GM12878 (cell line): Measurements from ENCODE around the gene FOS. TPM values are rescaled to one million over a fixed set of nuclear protein-coding genes. Genes with fewer than 3 reads are reported as not detected.

Experiments used
- BCL11A ChIP-seq: IDR thresholded peaks from 2 replicates; pipeline ENCODE4 v1.6.1; 2011; ENCODE audit warnings: low read depth, low read length
- ESRRA ChIP-seq: IDR thresholded peaks from 2 replicates; pipeline ENCODE4 v1.6.1; 2012; ENCODE audit warnings: mild to moderate bottlenecking, low read length, improper control_type of control experiment
- FOXK2 ChIP-seq: fragments of 450-650 bp; IDR thresholded peaks from 2 replicates; pipeline ENCODE4 v1.6.1; 2017; ENCODE audit warnings: mild to moderate bottlenecking, moderate library complexity
- HCFC1 ChIP-seq: fragments of 150-350 bp; IDR thresholded peaks from 2 replicates; pipeline ENCODE4 v1.6.1; 2014; ENCODE audit warnings: low read length
- IKZF1 ChIP-seq: fragments of 450-650 bp; conservative IDR thresholded peaks from 2 replicates; pipeline ENCODE4 v1.6.1; 2017; ENCODE audit warnings: antibody characterized with exemption, mild to moderate bottlenecking
- MEF2A ChIP-seq: IDR thresholded peaks from 2 replicates; pipeline ENCODE4 v1.6.1; 2011; ENCODE audit warnings: low read depth, mild to moderate bottlenecking, low read length, moderate library complexity; ENCODE audit not compliant: insufficient read depth
- MXI1 ChIP-seq: fragments of 150-350 bp; IDR thresholded peaks from 2 replicates; pipeline ENCODE4 v1.6.1; 2011; ENCODE audit warnings: low read depth, mild to moderate bottlenecking, inconsistent platforms, low read length, improper control_type of control experiment
- RCOR1 ChIP-seq: conservative IDR thresholded peaks from 2 replicates; pipeline ENCODE4 v1.6.1; 2012; ENCODE audit warnings: low read depth, low read length, improper control_type of control experiment
- SMAD1 ChIP-seq: fragments of 450-650 bp; IDR thresholded peaks from 2 replicates; pipeline ENCODE4 v1.6.1; 2018; ENCODE audit warnings: mild to moderate bottlenecking, low read depth; ENCODE audit not compliant: partially characterized antibody
- SMC3 ChIP-seq: IDR thresholded peaks from 2 replicates; pipeline ENCODE4 v1.6.1; 2011; ENCODE audit warnings: low read length, improper control_type of control experiment, borderline replicate concordance
- SUZ12 ChIP-seq: fragments of 200-600 bp; sonication (generic); IDR thresholded peaks from one replicate; pipeline ENCODE4 v1.6.1; 2018; ENCODE audit warnings: antibody characterized with exemption, mild to moderate bottlenecking; ENCODE audit not compliant: unreplicated experiment
- TAF1 ChIP-seq: IDR thresholded peaks from 2 replicates; pipeline ENCODE4 v1.6.1; 2011; ENCODE audit warnings: mild to moderate bottlenecking, low read depth, low read length, borderline replicate concordance
- TCF3 ChIP-seq: IDR thresholded peaks from 2 replicates; pipeline ENCODE4 v1.6.1; 2012; ENCODE audit warnings: low read depth, mild to moderate bottlenecking, low read length, borderline replicate concordance; ENCODE audit not compliant: insufficient read depth
- TCF7 ChIP-seq: IDR thresholded peaks from 2 replicates; pipeline ENCODE4 v1.6.1; 2014; ENCODE audit warnings: antibody characterized with exemption, borderline replicate concordance
- YY1 ChIP-seq: IDR thresholded peaks from 2 replicates; pipeline ENCODE4 v1.6.1; 2011; ENCODE audit warnings: low read depth, mild to moderate bottlenecking, low read length
- ZNF217 ChIP-seq: fragments of 450-650 bp; IDR thresholded peaks from 2 replicates; pipeline ENCODE4 v1.6.1; 2017; ENCODE audit warnings: antibody characterized with exemption, mild to moderate bottlenecking
- ZNF592 ChIP-seq: fragments of 450-650 bp; IDR thresholded peaks from 2 replicates; pipeline ENCODE4 v1.6.1; 2017; ENCODE audit warnings: mild to moderate bottlenecking, moderate library complexity
- polyA plus RNA-seq, 11 experiments: library from polyadenylated mRNA; depleted of rRNA in 4 of 11; unstranded in 6 of 11; stranded (reverse) in 5 of 11; fragments of >200 nt; fragmentation: Nextera tagmentation in 4 of 11; fragmentation: Illumina TruSeq in 1 of 11; extraction: Ambion mirVana in 4 of 11; extraction: Trizol in 1 of 11; gene quantifications; 1 replicate in 1 of 11; 2 replicates in 10 of 11; pipeline versions ENCODE4 v1.2.1 to v1.2.3, GENCODE V29; 2011 to 2016; ENCODE audit warnings: inconsistent platforms in 2 of 11, missing spikeins in 2 of 11, low read depth in 1 of 11
- total RNA-seq, 4 experiments: library from RNA; depleted of rRNA in 3 of 4; stranded (reverse); fragments of >200 nt in 3 of 4; fragmentation: Illumina TruSeq in 1 of 4; extraction: Trizol in 1 of 4; gene quantifications; 2 replicates each; pipeline versions ENCODE4 v1.2.1 to v1.2.3, GENCODE V29; 2013 to 2021
- TF ChIP-seq, protein P1 (sequence below): fragments of 450-650 bp; IDR thresholded peaks from 2 replicates; pipeline ENCODE4 v1.6.1; 2017; ENCODE audit warnings: antibody characterized with exemption, mild to moderate bottlenecking, moderate library complexity
- TF ChIP-seq, protein P2 (sequence below): fragments of 450-650 bp; formaldehyde crosslinking; IDR thresholded peaks from 2 replicates; pipeline ENCODE4 v1.4.0; 2022; ENCODE audit warnings: mild to moderate bottlenecking, moderate library complexity
- TF ChIP-seq, protein P3 (sequence below): fragments of 450-650 bp; IDR thresholded peaks from 2 replicates; pipeline ENCODE4 v1.6.1; 2017; ENCODE audit warnings: borderline replicate concordance

Gene FOS
- total and polyA plus RNA-seq, 10 of the 15 experiments (the other 5 are each of a cell fraction or from before 2014, with no cell fraction given), result 0.02 to 0.95 (median 0.38) TPM

GRCh38 chr14:75230140-75230792 lies 48.4 kb upstream of the FOS start (continued):
- TF ChIP-seq FOXK2, result no peak
- TF ChIP-seq TCF3, result no peak
- TF ChIP-seq TCF7, result no peak
- TF ChIP-seq, protein P1, sequence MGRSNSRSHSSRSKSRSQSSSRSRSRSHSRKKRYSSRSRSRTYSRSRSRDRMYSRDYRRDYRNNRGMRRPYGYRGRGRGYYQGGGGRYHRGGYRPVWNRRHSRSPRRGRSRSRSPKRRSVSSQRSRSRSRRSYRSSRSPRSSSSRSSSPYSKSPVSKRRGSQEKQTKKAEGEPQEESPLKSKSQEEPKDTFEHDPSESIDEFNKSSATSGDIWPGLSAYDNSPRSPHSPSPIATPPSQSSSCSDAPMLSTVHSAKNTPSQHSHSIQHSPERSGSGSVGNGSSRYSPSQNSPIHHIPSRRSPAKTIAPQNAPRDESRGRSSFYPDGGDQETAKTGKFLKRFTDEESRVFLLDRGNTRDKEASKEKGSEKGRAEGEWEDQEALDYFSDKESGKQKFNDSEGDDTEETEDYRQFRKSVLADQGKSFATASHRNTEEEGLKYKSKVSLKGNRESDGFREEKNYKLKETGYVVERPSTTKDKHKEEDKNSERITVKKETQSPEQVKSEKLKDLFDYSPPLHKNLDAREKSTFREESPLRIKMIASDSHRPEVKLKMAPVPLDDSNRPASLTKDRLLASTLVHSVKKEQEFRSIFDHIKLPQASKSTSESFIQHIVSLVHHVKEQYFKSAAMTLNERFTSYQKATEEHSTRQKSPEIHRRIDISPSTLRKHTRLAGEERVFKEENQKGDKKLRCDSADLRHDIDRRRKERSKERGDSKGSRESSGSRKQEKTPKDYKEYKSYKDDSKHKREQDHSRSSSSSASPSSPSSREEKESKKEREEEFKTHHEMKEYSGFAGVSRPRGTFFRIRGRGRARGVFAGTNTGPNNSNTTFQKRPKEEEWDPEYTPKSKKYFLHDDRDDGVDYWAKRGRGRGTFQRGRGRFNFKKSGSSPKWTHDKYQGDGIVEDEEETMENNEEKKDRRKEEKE, result no peak
- TF ChIP-seq ZNF592, result no peak
- no peak for TF ChIP-seq SMC3
- no peak for TF ChIP-seq ESRRA
- no peak for TF ChIP-seq HCFC1
- TF ChIP-seq SMAD1, result no peak
- TF ChIP-seq, protein P2, sequence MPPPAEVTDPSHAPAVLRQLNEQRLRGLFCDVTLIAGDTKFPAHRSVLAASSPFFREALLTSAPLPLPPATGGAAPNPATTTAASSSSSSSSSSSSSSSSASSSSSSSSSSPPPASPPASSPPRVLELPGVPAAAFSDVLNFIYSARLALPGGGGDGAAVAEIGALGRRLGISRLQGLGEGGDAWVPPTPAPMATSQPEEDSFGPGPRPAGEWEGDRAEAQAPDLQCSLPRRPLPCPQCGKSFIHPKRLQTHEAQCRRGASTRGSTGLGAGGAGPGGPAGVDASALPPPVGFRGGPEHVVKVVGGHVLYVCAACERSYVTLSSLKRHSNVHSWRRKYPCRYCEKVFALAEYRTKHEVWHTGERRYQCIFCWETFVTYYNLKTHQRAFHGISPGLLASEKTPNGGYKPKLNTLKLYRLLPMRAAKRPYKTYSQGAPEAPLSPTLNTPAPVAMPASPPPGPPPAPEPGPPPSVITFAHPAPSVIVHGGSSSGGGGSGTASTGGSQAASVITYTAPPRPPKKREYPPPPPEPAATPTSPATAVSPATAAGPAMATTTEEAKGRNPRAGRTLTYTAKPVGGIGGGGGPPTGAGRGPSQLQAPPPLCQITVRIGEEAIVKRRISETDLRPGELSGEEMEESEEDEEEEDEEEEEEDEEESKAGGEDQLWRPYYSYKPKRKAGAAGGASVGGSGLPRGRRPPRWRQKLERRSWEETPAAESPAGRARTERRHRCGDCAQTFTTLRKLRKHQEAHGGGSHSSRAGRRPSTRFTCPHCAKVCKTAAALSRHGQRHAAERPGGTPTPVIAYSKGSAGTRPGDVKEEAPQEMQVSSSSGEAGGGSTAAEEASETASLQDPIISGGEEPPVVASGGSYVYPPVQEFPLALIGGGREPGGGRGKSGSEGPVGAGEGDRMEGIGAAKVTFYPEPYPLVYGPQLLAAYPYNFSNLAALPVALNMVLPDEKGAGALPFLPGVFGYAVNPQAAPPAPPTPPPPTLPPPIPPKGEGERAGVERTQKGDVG (CRISPR knock-in tag), result no peak
- TF ChIP-seq TAF1, result no peak
- TF ChIP-seq, protein P3, sequence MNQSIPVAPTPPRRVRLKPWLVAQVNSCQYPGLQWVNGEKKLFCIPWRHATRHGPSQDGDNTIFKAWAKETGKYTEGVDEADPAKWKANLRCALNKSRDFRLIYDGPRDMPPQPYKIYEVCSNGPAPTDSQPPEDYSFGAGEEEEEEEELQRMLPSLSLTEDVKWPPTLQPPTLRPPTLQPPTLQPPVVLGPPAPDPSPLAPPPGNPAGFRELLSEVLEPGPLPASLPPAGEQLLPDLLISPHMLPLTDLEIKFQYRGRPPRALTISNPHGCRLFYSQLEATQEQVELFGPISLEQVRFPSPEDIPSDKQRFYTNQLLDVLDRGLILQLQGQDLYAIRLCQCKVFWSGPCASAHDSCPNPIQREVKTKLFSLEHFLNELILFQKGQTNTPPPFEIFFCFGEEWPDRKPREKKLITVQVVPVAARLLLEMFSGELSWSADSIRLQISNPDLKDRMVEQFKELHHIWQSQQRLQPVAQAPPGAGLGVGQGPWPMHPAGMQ, result no peak
- peak; percentile 40 for TF ChIP-seq YY1
- peak; percentile 92 for TF ChIP-seq IKZF1
- peak; percentile 37; the same call in 1 of the 2 replicates for TF ChIP-seq BCL11A
- TF ChIP-seq MEF2A, result no peak
- no peak for TF ChIP-seq MXI1
- TF ChIP-seq SUZ12, result no peak
- no peak for TF ChIP-seq RCOR1
- no peak for TF ChIP-seq ZNF217
